HFF-Myc (cell line): ENCODE results near the gene NODAL.

ENCODE experiments used
- DNase-seq: peaks from one replicate; pipeline ENCODE4 v3.0.0-alpha.2; 2011; ENCODE audit warnings: low read depth; ENCODE audit errors: extremely low read depth
- H3K4me3 ChIP-seq: replicated peaks from 2 replicates; pipeline ENCODE4 v1.5.1; 2011; ENCODE audit warnings: low read depth, mild to moderate bottlenecking, control low read depth, low read length
- TF ChIP-seq, protein P1 (sequence below): IDR thresholded peaks from 2 replicates; pipeline ENCODE4 v1.5.1; 2012; ENCODE audit warnings: mild to moderate bottlenecking, low read depth, low read length, control low read depth; ENCODE audit errors: missing control alignments

NODAL gene

DNA sequence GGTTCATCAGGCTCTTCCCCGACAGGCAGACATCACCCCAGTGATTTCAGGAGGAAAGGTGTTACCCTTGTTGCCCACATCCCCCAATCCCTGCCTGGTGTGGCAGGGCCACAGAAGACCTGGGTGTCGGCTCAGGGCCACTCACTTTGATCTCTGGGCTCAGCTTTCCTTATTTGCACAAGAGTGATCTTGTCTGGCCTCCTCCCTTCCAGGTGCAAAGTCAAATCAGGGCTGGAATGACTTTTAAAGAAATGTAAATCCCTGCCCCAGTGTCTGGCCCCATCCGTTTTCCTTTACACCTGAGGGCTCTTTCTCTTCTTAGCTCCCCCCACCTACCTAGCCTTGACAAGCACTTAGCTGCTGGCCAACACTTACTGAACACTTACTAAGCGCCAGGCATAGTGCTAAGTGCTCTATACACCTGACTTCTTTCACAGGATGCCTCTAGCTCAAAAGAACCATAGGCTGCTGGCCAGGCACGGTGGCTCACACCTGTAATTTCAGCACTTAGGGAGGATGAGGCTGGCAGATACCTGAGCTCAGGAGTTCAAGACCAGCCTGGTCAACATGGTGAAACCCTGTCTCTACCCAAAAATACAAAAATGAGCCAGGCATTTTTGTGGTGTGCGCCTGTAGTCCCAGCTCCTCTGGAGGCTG, 979 bp upstream of the NODAL start:
- no peak for DNase-seq
- TF ChIP-seq, protein P1, sequence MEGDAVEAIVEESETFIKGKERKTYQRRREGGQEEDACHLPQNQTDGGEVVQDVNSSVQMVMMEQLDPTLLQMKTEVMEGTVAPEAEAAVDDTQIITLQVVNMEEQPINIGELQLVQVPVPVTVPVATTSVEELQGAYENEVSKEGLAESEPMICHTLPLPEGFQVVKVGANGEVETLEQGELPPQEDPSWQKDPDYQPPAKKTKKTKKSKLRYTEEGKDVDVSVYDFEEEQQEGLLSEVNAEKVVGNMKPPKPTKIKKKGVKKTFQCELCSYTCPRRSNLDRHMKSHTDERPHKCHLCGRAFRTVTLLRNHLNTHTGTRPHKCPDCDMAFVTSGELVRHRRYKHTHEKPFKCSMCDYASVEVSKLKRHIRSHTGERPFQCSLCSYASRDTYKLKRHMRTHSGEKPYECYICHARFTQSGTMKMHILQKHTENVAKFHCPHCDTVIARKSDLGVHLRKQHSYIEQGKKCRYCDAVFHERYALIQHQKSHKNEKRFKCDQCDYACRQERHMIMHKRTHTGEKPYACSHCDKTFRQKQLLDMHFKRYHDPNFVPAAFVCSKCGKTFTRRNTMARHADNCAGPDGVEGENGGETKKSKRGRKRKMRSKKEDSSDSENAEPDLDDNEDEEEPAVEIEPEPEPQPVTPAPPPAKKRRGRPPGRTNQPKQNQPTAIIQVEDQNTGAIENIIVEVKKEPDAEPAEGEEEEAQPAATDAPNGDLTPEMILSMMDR = no peak
- no peak overlapping the region for H3K4me3 ChIP-seq

DNA sequence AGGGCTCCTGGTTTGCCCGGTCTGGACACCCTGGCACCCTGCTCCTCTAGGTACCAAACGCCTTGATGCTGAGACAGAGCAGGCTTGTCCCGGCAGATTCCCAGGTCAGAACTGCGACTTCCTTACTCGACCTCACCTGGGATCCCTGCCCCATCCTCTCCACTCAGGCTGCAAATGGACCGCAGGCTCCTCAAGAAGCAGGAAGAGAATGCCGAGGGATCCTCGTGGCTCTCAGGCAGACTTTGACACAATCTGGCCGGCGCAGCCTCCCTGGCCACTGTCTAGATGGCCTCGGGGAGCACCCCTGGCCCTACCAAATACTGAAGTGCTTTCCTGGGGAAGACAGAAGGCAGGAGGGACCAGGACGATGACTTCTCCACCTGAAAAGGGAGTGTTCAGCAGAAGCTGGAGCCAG, 421 bp upstream of the NODAL start:
- H3K4me3 ChIP-seq = no peak overlapping the region
- no peak for DNase-seq
- TF ChIP-seq, protein P1 = no peak

DNA sequence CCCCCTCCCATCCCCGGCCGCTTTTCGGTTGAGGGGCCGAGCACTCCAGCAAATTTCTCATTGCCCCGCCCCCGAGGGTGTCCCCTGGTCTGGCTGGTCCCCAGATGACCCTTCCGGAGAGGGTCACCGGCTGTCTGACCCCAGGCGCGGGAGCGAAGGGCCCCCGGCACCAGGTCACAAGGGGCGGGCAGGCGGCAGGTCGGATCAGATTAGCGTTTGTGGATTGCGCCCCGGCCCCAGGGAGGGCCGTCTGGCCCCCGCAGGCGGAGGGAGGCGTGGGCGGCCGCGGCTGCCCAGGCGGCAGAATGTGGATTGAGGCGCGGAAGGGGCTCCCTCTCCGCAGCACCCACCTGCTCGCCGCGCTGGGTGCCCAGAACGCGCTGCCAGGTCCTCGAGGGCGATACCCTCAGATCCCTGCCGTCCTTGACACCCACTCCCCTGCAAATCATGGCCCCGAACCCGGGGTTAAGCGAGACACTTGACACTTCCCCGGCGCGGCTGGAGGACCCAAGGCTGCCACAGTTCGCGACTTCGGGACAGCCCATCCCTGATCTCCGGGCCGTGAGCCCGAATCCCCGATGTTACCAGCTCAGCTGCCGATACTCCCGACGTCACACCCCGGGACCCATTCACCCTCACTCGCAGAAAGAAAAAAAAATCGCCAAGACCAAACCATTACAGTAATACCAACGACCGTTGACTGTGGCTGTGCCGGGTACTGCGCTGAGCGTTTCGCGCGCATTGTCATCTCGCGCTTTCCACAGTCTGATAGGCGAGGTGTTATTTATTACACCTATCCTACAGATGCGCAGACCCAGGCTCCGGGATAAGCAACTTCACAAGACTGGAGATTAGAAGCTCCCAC, 953 bp downstream of the NODAL start:
- TF ChIP-seq, protein P1 = no peak
- no peak overlapping the region for H3K4me3 ChIP-seq
- DNase-seq = no peak

DNA sequence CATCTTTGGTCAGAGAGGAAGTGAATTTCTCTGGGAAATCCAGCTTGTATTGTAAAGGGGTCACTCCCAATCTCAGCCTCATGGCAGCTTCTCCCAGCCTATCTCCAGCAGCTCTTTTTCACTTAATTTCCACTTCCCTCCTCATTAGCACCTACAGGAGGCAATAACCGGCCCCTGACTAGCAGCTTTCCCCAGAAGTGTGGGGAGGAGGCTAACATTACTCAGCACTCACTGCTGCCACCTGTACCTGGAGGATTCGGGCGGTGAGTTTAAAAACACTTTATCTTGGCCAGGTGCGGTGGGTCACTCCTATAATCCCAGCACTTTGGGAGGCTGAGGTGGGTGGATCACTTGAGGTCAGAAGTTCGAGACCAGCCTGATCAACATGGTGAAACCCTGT, 3.8 kb downstream of the NODAL start:
- TF ChIP-seq, protein P1 = no peak
- no peak for DNase-seq
- no peak overlapping the region for H3K4me3 ChIP-seq

DNA sequence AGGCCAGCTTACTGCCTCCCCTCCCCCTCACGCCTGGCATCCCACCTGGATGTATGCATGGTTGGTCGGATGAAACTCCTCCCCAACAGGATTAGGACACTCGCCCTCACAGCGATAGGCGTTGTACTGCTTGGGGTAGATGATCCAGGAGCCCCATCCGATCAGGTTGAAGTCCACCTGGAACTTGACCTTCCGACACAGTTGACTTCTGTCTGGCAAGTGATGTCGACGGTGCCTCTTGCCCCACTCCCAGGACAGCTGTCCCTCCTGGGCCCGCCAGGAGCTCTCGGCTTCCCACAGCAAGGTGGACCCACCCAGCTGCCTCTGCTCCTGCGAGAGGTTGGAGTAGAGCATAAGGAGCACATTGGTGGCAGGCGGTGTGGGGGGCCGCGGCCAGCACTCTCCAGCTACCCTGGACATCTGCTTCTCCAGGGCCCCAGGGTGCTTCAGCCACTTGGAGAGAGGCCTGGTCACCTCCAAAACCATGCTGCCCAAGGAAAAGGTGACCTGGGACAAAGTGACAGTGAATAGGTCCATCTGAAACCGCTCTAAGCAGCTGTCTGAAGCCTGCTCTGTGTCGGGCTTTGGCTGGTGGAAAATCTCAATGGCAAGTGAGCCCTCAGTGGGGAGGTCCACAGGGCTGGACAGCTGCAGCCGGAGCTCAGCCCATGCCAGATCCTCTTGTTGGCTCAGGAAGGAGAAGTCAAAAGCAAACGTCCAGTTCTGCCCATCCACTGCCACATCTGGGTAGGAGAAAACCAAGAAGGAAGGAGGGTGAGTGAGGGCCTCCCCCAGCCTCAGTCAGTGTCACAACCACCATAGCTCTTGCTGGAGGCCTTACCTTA, 6.0 kb downstream of the NODAL start:
- no peak for DNase-seq
- TF ChIP-seq, protein P1 = no peak

DNA sequence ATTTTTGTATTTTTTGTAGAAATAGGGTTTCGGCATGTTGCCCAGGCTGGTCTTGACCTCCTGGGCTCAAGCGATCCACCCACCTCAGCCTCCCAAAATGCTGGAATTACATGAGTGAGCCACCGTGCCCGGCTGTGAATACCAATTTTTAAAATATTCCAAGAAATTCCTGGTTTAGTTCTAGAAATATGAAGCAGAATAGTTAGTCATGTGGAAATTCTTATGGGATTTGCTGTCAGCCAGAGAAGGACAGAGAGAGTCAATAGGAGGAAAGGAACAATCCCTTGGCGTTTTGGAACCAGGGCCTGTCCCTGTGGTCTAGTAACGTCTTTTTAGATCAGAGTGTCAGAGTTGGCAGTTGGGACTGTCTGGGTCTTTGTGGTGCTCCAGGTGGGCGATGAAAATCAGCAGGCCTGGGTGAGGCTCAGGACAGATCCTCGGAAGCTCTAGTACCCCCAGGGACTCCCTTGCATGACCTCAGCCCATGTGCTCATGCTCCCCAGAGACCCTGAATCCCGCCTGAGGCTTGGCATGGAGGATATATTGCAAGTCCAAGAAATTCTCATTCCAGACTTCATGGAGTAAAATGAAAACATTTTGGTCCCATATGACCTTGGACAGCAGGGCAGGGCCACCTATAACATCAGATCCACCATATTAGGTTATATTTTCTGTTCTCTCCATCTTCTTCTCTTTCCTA, 7.8 kb downstream of the NODAL start:
- no peak for DNase-seq
- no peak overlapping the region for H3K4me3 ChIP-seq
- TF ChIP-seq, protein P1 = no peak

More for the DNA sequence above, 6.0 kb downstream of the NODAL start:
- H3K4me3 ChIP-seq = no peak overlapping the region
